DMS79 (cell line): ENCODE measurements around the gene PPP1R15B.
A peak's percentile ranks its signal among the peaks of the same experiment; 100 is the strongest.

ENCODE experiments used
- DNase-seq: peaks from one replicate; lab custom pipeline; 2025; lab: John Stamatoyannopoulos, UW

Gene PPP1R15B

GRCh38 chr1:204420039-204421004, 8.7 kb upstream of the PPP1R15B start:
- DNase-seq = peak; percentile 83

GRCh38 chr1:204419064-204419403, 7.4 kb upstream of the PPP1R15B start:
- DNase-seq = no peak

GRCh38 chr1:204418174-204419063, 6.8 kb upstream of the PPP1R15B start:
- DNase-seq = peak; percentile 31

- DNase-seq = peak; percentile 39
These were observed 5.7 kb upstream of the PPP1R15B start for GRCh38 chr1:204417074-204417997.

- no peak for DNase-seq
These were observed 5.0 kb upstream of the PPP1R15B start for GRCh38 chr1:204416589-204417073.

GRCh38 chr1:204415351-204415750, 3.7 kb upstream of the PPP1R15B start:
- no peak for DNase-seq

GRCh38 chr1:204414016-204414415, 2.4 kb upstream of the PPP1R15B start:
- DNase-seq = no peak

GRCh38 chr1:204413170-204413535, 1.5 kb upstream of the PPP1R15B start:
- no peak for DNase-seq

GRCh38 chr1:204410688-204411450, 748 bp downstream of the PPP1R15B start:
- DNase-seq = no peak

GRCh38 chr1:204409836-204410687, 1.6 kb downstream of the PPP1R15B start:
- no peak for DNase-seq

GRCh38 chr1:204409123-204409522, 2.5 kb downstream of the PPP1R15B start:
- no peak for DNase-seq

GRCh38 chr1:204408602-204409001, 3.0 kb downstream of the PPP1R15B start:
- DNase-seq = no peak

GRCh38 chr1:204408074-204408507, 3.5 kb downstream of the PPP1R15B start:
- DNase-seq = peak; percentile 48

- DNase-seq = no peak
These were observed 4.2 kb downstream of the PPP1R15B start for GRCh38 chr1:204407295-204407971.

- DNase-seq = no peak
These were observed 5.0 kb downstream of the PPP1R15B start for GRCh38 chr1:204406621-204407020.

- no peak for DNase-seq
These were observed 5.6 kb downstream of the PPP1R15B start for GRCh38 chr1:204405988-204406387.

GRCh38 chr1:204404629-204405028, 7.0 kb downstream of the PPP1R15B start:
- no peak for DNase-seq

GRCh38 chr1:204402391-204402790, 9.2 kb downstream of the PPP1R15B start:
- DNase-seq = no peak

GRCh38 chr1:204401730-204402129, 9.9 kb downstream of the PPP1R15B start:
- DNase-seq = no peak
